Rectal smooth muscle tissue (tissue), 1 donor: ENCODE measurements around the gene LGI2.

ENCODE experiments used
- H3K27ac ChIP-seq: one replicate; pipeline ENCODE4 v1.7.0; 2013; ENCODE audit warnings: low read depth, low read length, inconsistent platforms
- H3K27me3 ChIP-seq: one replicate; pipeline ENCODE4 v1.7.0; 2013; ENCODE audit warnings: low read length; ENCODE audit not compliant: control insufficient read depth, insufficient read depth
- H3K36me3 ChIP-seq: one replicate; pipeline ENCODE4 v1.7.0; 2013; ENCODE audit warnings: low read length; ENCODE audit not compliant: control insufficient read depth, insufficient read depth
- H3K4me1 ChIP-seq: one replicate; pipeline ENCODE4 v1.7.0; 2013; ENCODE audit warnings: low read length; ENCODE audit not compliant: control insufficient read depth, insufficient read depth
- H3K4me3 ChIP-seq: one replicate; pipeline ENCODE4 v1.7.0; 2013; ENCODE audit warnings: low read length
- H3K9ac ChIP-seq: one replicate; pipeline ENCODE4 v1.7.0; 2013; ENCODE audit warnings: low read length

LGI2 gene

DNA sequence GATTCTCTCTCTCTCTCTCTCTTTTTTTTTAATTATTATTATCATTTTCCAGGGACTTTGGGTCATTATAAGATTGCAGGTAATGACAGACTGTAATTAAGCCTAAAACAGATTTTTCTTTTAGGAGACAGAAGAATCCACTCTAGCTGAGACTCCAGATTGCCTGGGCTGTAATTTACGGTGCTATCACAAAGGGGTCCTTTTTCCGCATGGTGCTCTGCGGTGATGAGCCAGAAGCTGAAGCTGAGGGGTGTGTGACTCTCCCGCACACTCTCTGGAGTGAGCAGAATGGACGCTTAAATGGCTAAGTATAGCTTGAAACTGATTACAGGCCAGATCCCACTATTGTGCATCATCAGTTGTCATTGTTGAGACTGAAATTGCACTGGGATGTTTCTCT, 50.0 kb downstream of the LGI2 start:
- no peak overlapping the region for H3K27ac ChIP-seq
- H3K36me3 ChIP-seq = no peaks in the 10 kb centered on the region
- no peak overlapping the region for H3K4me3 ChIP-seq
- no peaks in the 10 kb centered on the region for H3K27me3 ChIP-seq
- no peaks in the 10 kb centered on the region for H3K4me1 ChIP-seq
- H3K9ac ChIP-seq = no peak overlapping the region

GRCh38 chr4:24980064-24980690, 50.6 kb downstream of the LGI2 start:
- H3K9ac ChIP-seq = no peak overlapping the region
- H3K4me1 ChIP-seq = no peaks in the 10 kb centered on the region
- H3K36me3 ChIP-seq = no peaks in the 10 kb centered on the region
- no peak overlapping the region for H3K4me3 ChIP-seq
- no peaks in the 10 kb centered on the region for H3K27me3 ChIP-seq
- H3K27ac ChIP-seq = no peak overlapping the region

GRCh38 chr4:24979554-24979953, 51.2 kb downstream of the LGI2 start:
- Histone ChIP-seq H3K27me3 (no peaks in the 10 kb centered on the region), H3K36me3 (no peaks in the 10 kb centered on the region), H3K9ac (no peak overlapping the region), H3K27ac (no peak overlapping the region), H3K4me1 (no peaks in the 10 kb centered on the region), H3K4me3 (no peak overlapping the region)

- no peak overlapping the region for H3K27ac ChIP-seq
- no peaks in the 10 kb centered on the region for H3K27me3 ChIP-seq
- no peaks in the 10 kb centered on the region for H3K36me3 ChIP-seq
- no peaks in the 10 kb centered on the region for H3K4me1 ChIP-seq
- no peak overlapping the region for H3K4me3 ChIP-seq
- no peak overlapping the region for H3K9ac ChIP-seq
Observed at GRCh38 chr4:24978291-24979075, 52.3 kb downstream of the LGI2 start.

GRCh38 chr4:24975510-24975909, 55.2 kb downstream of the LGI2 start:
- no peaks in the 10 kb centered on the region for H3K36me3 ChIP-seq
- no peaks in the 10 kb centered on the region for H3K27me3 ChIP-seq
- no peak overlapping the region for H3K9ac ChIP-seq
- H3K27ac ChIP-seq = no peak overlapping the region
- H3K4me1 ChIP-seq = no peaks in the 10 kb centered on the region
- H3K4me3 ChIP-seq = no peak overlapping the region

- H3K4me3 ChIP-seq = no peak overlapping the region
- no peak overlapping the region for H3K27ac ChIP-seq
- H3K9ac ChIP-seq = no peak overlapping the region
- no peaks in the 10 kb centered on the region for H3K4me1 ChIP-seq
- H3K36me3 ChIP-seq = no peaks in the 10 kb centered on the region
- H3K27me3 ChIP-seq = no peaks in the 10 kb centered on the region
Observed at GRCh38 chr4:24973747-24974601, 56.8 kb downstream of the LGI2 start.

DNA sequence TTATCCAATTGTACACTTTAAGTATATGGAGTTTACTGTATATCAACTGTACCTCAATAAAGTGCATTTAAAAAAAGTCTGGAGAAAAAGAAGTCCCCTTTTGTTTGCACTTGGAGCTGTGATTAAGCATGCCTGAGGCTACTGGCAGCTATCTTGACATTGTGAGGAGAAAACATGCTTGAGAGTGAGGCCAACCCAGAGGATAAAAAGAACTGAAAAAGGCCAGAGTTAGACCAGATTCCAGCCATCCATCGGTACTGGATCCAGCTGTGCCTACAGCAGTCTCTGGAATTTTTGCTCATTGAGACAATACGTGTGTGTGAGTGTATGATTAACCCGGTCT, 57.4 kb downstream of the LGI2 start:
- Histone ChIP-seq H3K36me3 (no peaks in the 10 kb centered on the region), H3K4me1 (no peaks in the 10 kb centered on the region), H3K9ac (no peak overlapping the region), H3K27ac (no peak overlapping the region), H3K4me3 (no peak overlapping the region), H3K27me3 (no peaks in the 10 kb centered on the region)

DNA sequence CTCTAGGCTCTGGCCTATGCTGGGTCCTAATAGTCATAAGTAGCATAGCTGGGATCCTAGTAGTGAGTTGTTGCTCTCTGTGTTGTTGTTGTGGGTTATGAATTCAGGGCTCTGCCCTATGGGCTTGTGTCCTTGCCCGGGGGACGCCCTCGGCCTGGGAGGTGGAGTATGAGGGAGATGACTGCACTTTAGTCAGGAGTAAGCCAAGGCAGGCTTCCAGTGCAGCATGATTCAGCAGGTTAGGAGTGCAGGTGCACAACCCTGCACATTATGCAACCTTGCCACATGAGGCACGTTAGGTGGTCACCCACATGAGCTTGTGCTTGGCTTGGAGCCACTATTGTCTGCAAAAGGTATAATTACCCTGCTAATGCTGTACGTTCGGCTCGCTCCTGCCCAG, 59.6 kb downstream of the LGI2 start:
- Histone ChIP-seq H3K27ac (no peak overlapping the region), H3K9ac (no peak overlapping the region), H3K36me3 (no peaks in the 10 kb centered on the region), H3K4me1 (no peaks in the 10 kb centered on the region), H3K4me3 (no peak overlapping the region), H3K27me3 (no peaks in the 10 kb centered on the region)

- Histone ChIP-seq H3K4me3 (no peak overlapping the region), H3K27me3 (no peaks in the 10 kb centered on the region), H3K4me1 (no peaks in the 10 kb centered on the region), H3K27ac (no peak overlapping the region), H3K36me3 (no peaks in the 10 kb centered on the region), H3K9ac (no peak overlapping the region)
Observed at GRCh38 chr4:24970635-24971034, 60.1 kb downstream of the LGI2 start.

DNA sequence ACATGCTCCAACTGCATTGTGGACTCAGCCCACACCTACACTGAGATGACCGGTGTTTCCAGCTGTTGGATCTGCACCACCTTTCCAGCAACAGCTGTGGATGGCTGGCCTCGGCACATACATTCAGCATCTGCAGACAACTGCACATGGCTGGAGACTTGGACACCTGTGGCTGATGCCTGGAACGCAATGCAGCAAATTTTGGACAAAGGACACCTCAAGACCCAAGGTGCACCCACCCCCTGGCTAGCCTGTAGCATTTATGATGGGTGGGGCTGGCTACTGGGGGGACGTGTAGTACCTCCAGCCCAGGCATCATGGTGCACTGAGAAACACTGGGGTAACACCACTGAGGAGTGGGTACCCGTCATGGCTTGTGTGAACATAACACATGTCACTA, 60.6 kb downstream of the LGI2 start:
- no peak overlapping the region for H3K4me3 ChIP-seq
- no peaks in the 10 kb centered on the region for H3K27me3 ChIP-seq
- no peaks in the 10 kb centered on the region for H3K36me3 ChIP-seq
- H3K4me1 ChIP-seq = no peaks in the 10 kb centered on the region
- H3K27ac ChIP-seq = no peak overlapping the region
- no peak overlapping the region for H3K9ac ChIP-seq

DNA sequence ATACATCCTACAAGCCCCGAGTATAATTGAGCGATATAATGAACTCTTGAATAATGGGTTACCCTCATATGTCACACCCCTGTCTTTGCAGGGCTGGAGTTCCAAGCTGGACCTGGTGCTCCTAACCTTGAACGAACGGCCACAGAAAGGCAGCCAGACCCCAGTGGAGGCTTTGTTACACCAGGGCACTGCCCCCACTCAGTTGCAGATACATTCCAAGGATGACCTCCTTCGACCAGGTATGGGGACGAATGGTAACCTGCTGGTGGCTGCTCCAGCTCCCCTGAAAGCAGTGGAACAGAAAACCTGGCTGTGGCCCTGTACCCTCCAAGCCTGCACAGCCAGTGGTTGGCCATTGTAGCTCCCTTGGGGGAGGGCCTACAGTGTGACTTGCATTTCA, 61.3 kb downstream of the LGI2 start:
- H3K36me3 ChIP-seq = no peaks in the 10 kb centered on the region
- H3K27ac ChIP-seq = no peak overlapping the region
- H3K27me3 ChIP-seq = no peaks in the 10 kb centered on the region
- H3K4me1 ChIP-seq = no peaks in the 10 kb centered on the region
- H3K9ac ChIP-seq = no peak overlapping the region
- H3K4me3 ChIP-seq = no peak overlapping the region

DNA sequence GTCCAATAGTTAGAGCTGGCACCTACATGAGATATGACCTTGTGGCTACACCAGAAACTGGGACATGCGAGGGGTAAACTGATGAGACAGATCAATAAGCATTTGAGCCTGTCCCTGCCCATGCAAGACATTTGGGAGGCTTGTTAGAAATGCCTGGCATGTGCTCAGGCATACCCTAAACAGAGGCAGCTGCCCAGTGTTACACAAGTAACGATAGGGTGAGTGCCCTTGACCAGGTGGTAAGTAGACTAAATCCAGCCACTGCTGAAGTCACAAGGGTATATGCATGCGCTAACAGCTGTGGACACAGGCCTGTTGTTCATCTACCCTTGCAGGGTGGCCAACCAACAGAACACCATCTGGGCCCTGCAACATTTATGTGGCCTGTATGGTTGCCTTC, 61.8 kb downstream of the LGI2 start:
- H3K36me3 ChIP-seq = no peaks in the 10 kb centered on the region
- H3K4me1 ChIP-seq = no peaks in the 10 kb centered on the region
- no peak overlapping the region for H3K27ac ChIP-seq
- H3K9ac ChIP-seq = no peak overlapping the region
- no peaks in the 10 kb centered on the region for H3K27me3 ChIP-seq
- no peak overlapping the region for H3K4me3 ChIP-seq
